SK-N-SH treated with all-trans-retinoic acid at 6 μM for 48 hours (cell line): ENCODE measurements around the gene NPTXR.

Source experiments
- ATAC-seq: fragments of 200-7000 bp; cut with Tn5 transposase; 3 replicates; pipeline ENCODE4 v1.9.1; 2020; ENCODE audit warnings: mild to moderate bottlenecking, moderate library complexity
- ARNTL ChIP-seq: fragments of 450-650 bp; formaldehyde crosslinking; IDR thresholded peaks from 2 replicates; pipeline ENCODE4 v1.5.0; 2020; ENCODE audit warnings: low read depth, mild to moderate bottlenecking, moderate library complexity, borderline replicate concordance
- BACH2 ChIP-seq: fragments of 250-450 bp; sonication (Bioruptor Pico); IDR thresholded peaks from 2 replicates; pipeline ENCODE4 v1.9.0; 2021; ENCODE audit warnings: mild to moderate bottlenecking, borderline replicate concordance
- CSDC2 ChIP-seq: fragments of 250-450 bp; sonication (Bioruptor Pico); IDR thresholded peaks from 2 replicates; pipeline ENCODE4 v1.5.0; 2020; ENCODE audit warnings: mild to moderate bottlenecking, moderate library complexity
- CSRNP3 ChIP-seq: fragments of 250-450 bp; sonication (Bioruptor Pico); IDR thresholded peaks from 2 replicates; pipeline ENCODE4 v1.5.1; 2021; ENCODE audit warnings: mild to moderate bottlenecking, moderate library complexity
- ESRRG ChIP-seq: fragments of 250-450 bp; sonication (Bioruptor Pico); IDR thresholded peaks from 2 replicates; pipeline ENCODE4 v1.6.1; 2021; ENCODE audit warnings: mild to moderate bottlenecking
- GLIS3 ChIP-seq: fragments of 250-450 bp; sonication (Bioruptor Pico); IDR thresholded peaks from 2 replicates; pipeline ENCODE4 v1.5.0; 2020; ENCODE audit warnings: mild to moderate bottlenecking, moderate library complexity
- ISL1 ChIP-seq: fragments of 250-450 bp; sonication (Bioruptor Pico); IDR thresholded peaks from 2 replicates; pipeline ENCODE4 v2.1.2; 2022; ENCODE audit warnings: mild to moderate bottlenecking, moderate library complexity
- OSR1 ChIP-seq: fragments of 250-450 bp; sonication (Bioruptor Pico); IDR thresholded peaks from 2 replicates; pipeline ENCODE4 v1.8.0; 2022; ENCODE audit warnings: moderate library complexity, mild to moderate bottlenecking, inconsistent platforms
- PATZ1 ChIP-seq: fragments of 250-450 bp; sonication (Bioruptor Pico); IDR thresholded peaks from 2 replicates; pipeline ENCODE4 v1.8.0; 2020; ENCODE audit warnings: mild to moderate bottlenecking, moderate library complexity, borderline replicate concordance
- POU6F1 ChIP-seq: fragments of 250-450 bp; sonication (Bioruptor Pico); IDR thresholded peaks from 2 replicates; pipeline ENCODE4 v1.8.0; 2021; ENCODE audit warnings: low read depth, mild to moderate bottlenecking, moderate library complexity, borderline replicate concordance
- PPARA ChIP-seq: fragments of 250-450 bp; sonication (Bioruptor Pico); IDR thresholded peaks from 2 replicates; pipeline ENCODE4 v1.5.0; 2020; ENCODE audit warnings: mild to moderate bottlenecking, borderline replicate concordance
- RARB ChIP-seq: fragments of 250-450 bp; sonication (Bioruptor Pico); IDR thresholded peaks from 2 replicates; pipeline ENCODE4 v1.8.0; 2021; ENCODE audit warnings: mild to moderate bottlenecking, moderate library complexity
- TCF4 ChIP-seq: fragments of 250-450 bp; sonication (Bioruptor Pico); IDR thresholded peaks from 2 replicates; pipeline ENCODE4 v1.8.0; 2021; ENCODE audit warnings: mild to moderate bottlenecking, moderate library complexity, borderline replicate concordance
- TOX ChIP-seq: fragments of 250-450 bp; sonication (Bioruptor Pico); IDR thresholded peaks from 2 replicates; pipeline ENCODE4 v1.8.0; 2021; ENCODE audit warnings: mild to moderate bottlenecking, moderate library complexity, borderline replicate concordance
- TSHZ2 ChIP-seq: fragments of 250-450 bp; sonication (Bioruptor Pico); IDR thresholded peaks from 2 replicates; pipeline ENCODE4 v1.5.0; 2020; ENCODE audit warnings: mild to moderate bottlenecking, moderate library complexity
- ZC3H10 ChIP-seq: fragments of 250-450 bp; sonication (Bioruptor Pico); IDR thresholded peaks from 2 replicates; pipeline ENCODE4 v1.5.1; 2021; ENCODE audit warnings: mild to moderate bottlenecking, moderate library complexity
- ZFP3 ChIP-seq: fragments of 250-450 bp; sonication (Bioruptor Pico); IDR thresholded peaks from 2 replicates; pipeline ENCODE4 v1.5.0; 2020; ENCODE audit warnings: mild to moderate bottlenecking, moderate library complexity
- ZNF565 ChIP-seq: fragments of 450-650 bp; formaldehyde crosslinking; conservative IDR thresholded peaks from 2 replicates; pipeline ENCODE4 v1.5.0; 2020; ENCODE audit warnings: low read depth, mild to moderate bottlenecking, moderate library complexity
- ZNF70 ChIP-seq: fragments of 450-650 bp; formaldehyde crosslinking; IDR thresholded peaks from 2 replicates; pipeline ENCODE4 v1.5.0; 2020; ENCODE audit warnings: mild to moderate bottlenecking, moderate library complexity
- ZNF8 ChIP-seq: fragments of 450-650 bp; formaldehyde crosslinking; IDR thresholded peaks from 2 replicates; pipeline ENCODE4 v1.5.0; 2020; ENCODE audit warnings: mild to moderate bottlenecking, moderate library complexity

NPTXR gene

GRCh38 chr22:38830026-38830844 lies 13.6 kb downstream of the NPTXR start:
- no peak for ATAC-seq
- TF ChIP-seq ZC3H10 (CRISPR knock-in tag): no peak
- no peak for TF ChIP-seq RARB (CRISPR knock-in tag)
- TF ChIP-seq ISL1: no peak
- TF ChIP-seq CSRNP3: no peak
- TF ChIP-seq CSDC2 (CRISPR knock-in tag): no peak
- no peak for TF ChIP-seq ZNF8 (CRISPR knock-in tag)
- TF ChIP-seq TOX (CRISPR knock-in tag): no peak
- no peak for TF ChIP-seq TSHZ2
- TF ChIP-seq ARNTL (CRISPR knock-in tag): no peak
- no peak for TF ChIP-seq ZNF565

GRCh38 chr22:38829485-38829884 lies 14.3 kb downstream of the NPTXR start:
- no peak for ATAC-seq
- no peak for TF ChIP-seq ZC3H10 (CRISPR knock-in tag)
- TF ChIP-seq ZNF70 (CRISPR knock-in tag): no peak
- no peak for TF ChIP-seq ISL1
- no peak for TF ChIP-seq TSHZ2
- no peak for TF ChIP-seq ZNF8 (CRISPR knock-in tag)
- TF ChIP-seq CSDC2 (CRISPR knock-in tag): no peak
- TF ChIP-seq TCF4: no peak
- no peak for TF ChIP-seq ZFP3
- TF ChIP-seq PATZ1 (CRISPR knock-in tag): no peak
- no peak for TF ChIP-seq ARNTL (CRISPR knock-in tag)
- no peak for TF ChIP-seq GLIS3 (CRISPR knock-in tag)
- TF ChIP-seq OSR1: no peak
- no peak for TF ChIP-seq BACH2
- no peak for TF ChIP-seq ESRRG (CRISPR knock-in tag)
- no peak for TF ChIP-seq TOX (CRISPR knock-in tag)
- no peak for TF ChIP-seq POU6F1 (CRISPR knock-in tag)
- TF ChIP-seq PPARA (CRISPR knock-in tag): no peak
- TF ChIP-seq ZNF565: no peak
